WTC11 (cell line): ENCODE data around the gene MREG. TPM values are rescaled to one million over a fixed set of nuclear protein-coding genes. Genes with fewer than 3 reads are reported as not detected.

ENCODE experiments used
- ATAC-seq: fragments of 200-7000 bp; cut with Tn5 transposase; 2 replicates; pipeline ENCODE4 v1.10.0; 2021; ENCODE audit warnings: mild to moderate bottlenecking, moderate library complexity
- CTCF ChIA-PET: fragments of 300-600 bp; sonication (Branson Sonifier 250); formaldehyde crosslinking; loops from one replicate; lab custom pipeline; 2021; ENCODE audit warnings: antibody characterized with exemption; lab: Charles Lee
- POLR2A ChIA-PET: fragments of 350-600 bp; sonication (Branson Sonifier 250); formaldehyde crosslinking; loops from one replicate; lab custom pipeline; 2021; ENCODE audit warnings: antibody characterized with exemption; lab: Charles Lee
- DNase-seq: peaks from one replicate; pipeline ENCODE4 v3.0.0; 2021; ENCODE audit warnings: low spot score
- H3K27ac Mint-ChIP-seq: 2 replicates; pipeline ENCODE4 v1.8.0; 2021; ENCODE audit warnings: mixed read lengths
- H3K27me3 Mint-ChIP-seq: 2 replicates; pipeline ENCODE4 v1.8.0; 2021; ENCODE audit warnings: low read depth, mild to moderate bottlenecking, moderate library complexity, mixed read lengths
- H3K36me3 Mint-ChIP-seq: 2 replicates; pipeline ENCODE4 v1.8.0; 2021; ENCODE audit warnings: mixed read lengths
- H3K4me1 Mint-ChIP-seq: 2 replicates; pipeline ENCODE4 v1.8.0; 2022; ENCODE audit warnings: mixed read lengths
- H3K4me3 Mint-ChIP-seq: 2 replicates; pipeline ENCODE4 v1.8.0; 2021; ENCODE audit warnings: mild to moderate bottlenecking, moderate library complexity, mixed read lengths
- H3K9me3 Mint-ChIP-seq: 2 replicates; pipeline ENCODE4 v1.8.0; 2021; ENCODE audit warnings: mixed read lengths
- ESRRA ChIP-seq: sonication (generic); formaldehyde crosslinking; IDR thresholded peaks from 2 replicates; pipeline ENCODE4 v1.8.1; 2022; ENCODE audit warnings: mild to moderate bottlenecking, missing genetic modification reagents, borderline replicate concordance
- FOXK1 ChIP-seq: sonication (generic); formaldehyde crosslinking; IDR thresholded peaks from 2 replicates; pipeline ENCODE4 v1.8.0; 2022; ENCODE audit warnings: mild to moderate bottlenecking, moderate library complexity, missing genetic modification reagents
- JAZF1 ChIP-seq: fragments of 250-450 bp; sonication (Bioruptor Pico); IDR thresholded peaks from 2 replicates; pipeline ENCODE4 v1.9.0; 2021; ENCODE audit warnings: moderate library complexity, mild to moderate bottlenecking, inconsistent platforms
- JUN ChIP-seq: sonication (generic); formaldehyde crosslinking; IDR thresholded peaks from 2 replicates; pipeline ENCODE4 v1.8.0; 2023; ENCODE audit warnings: mild to moderate bottlenecking, missing genetic modification reagents
- KAT7 ChIP-seq: sonication (generic); formaldehyde crosslinking; IDR thresholded peaks from 2 replicates; pipeline ENCODE4 v1.8.1; 2023; ENCODE audit warnings: missing genetic modification reagents, mild to moderate bottlenecking, borderline replicate concordance
- MAX ChIP-seq: sonication (generic); formaldehyde crosslinking; IDR thresholded peaks from 2 replicates; pipeline ENCODE4 v1.8.0; 2022; ENCODE audit warnings: mild to moderate bottlenecking, missing genetic modification reagents
- MLX ChIP-seq: sonication (generic); formaldehyde crosslinking; IDR thresholded peaks from 2 replicates; pipeline ENCODE4 v1.8.1; 2023; ENCODE audit warnings: mild to moderate bottlenecking, missing genetic modification reagents, moderate library complexity
- NR3C1 ChIP-seq: sonication (generic); formaldehyde crosslinking; conservative IDR thresholded peaks from 2 replicates; pipeline ENCODE4 v1.8.1; 2023; ENCODE audit warnings: low read depth, mild to moderate bottlenecking, missing genetic modification reagents
- SMAD3 ChIP-seq: sonication (generic); formaldehyde crosslinking; IDR thresholded peaks from 2 replicates; pipeline ENCODE4 v1.8.0; 2022; ENCODE audit warnings: missing genetic modification reagents, mild to moderate bottlenecking, borderline replicate concordance
- SMAD4 ChIP-seq: sonication (generic); formaldehyde crosslinking; IDR thresholded peaks from 2 replicates; pipeline ENCODE4 v1.8.0; 2022; ENCODE audit warnings: mild to moderate bottlenecking, missing genetic modification reagents
- SP1 ChIP-seq: sonication (generic); formaldehyde crosslinking; conservative IDR thresholded peaks from 2 replicates; pipeline ENCODE4 v1.8.1; 2022; ENCODE audit warnings: missing genetic modification reagents
- STAT6 ChIP-seq: sonication (generic); formaldehyde crosslinking; conservative IDR thresholded peaks from 2 replicates; pipeline ENCODE4 v1.8.1; 2023; ENCODE audit warnings: mild to moderate bottlenecking, low read depth, missing genetic modification reagents, moderate library complexity
- ZNF263 ChIP-seq: sonication (generic); formaldehyde crosslinking; IDR thresholded peaks from 2 replicates; pipeline ENCODE4 v1.8.1; 2022; ENCODE audit warnings: low read depth, mild to moderate bottlenecking, moderate library complexity, missing genetic modification reagents
- ZNF416 ChIP-seq: fragments of 250-450 bp; sonication (Bioruptor Pico); IDR thresholded peaks from 2 replicates; pipeline ENCODE4 v1.9.0; 2021; ENCODE audit warnings: mild to moderate bottlenecking, inconsistent platforms
- total RNA-seq: library from RNA; stranded (reverse); gene quantifications from 3 replicates; pipeline ENCODE4 v1.2.3, GENCODE V29; 2021
- TF ChIP-seq, protein P1 (sequence below): sonication (generic); formaldehyde crosslinking; IDR thresholded peaks from 2 replicates; pipeline ENCODE4 v1.8.0; 2022; ENCODE audit warnings: mild to moderate bottlenecking, missing genetic modification reagents
- TF ChIP-seq, protein P2 (sequence below): sonication (generic); formaldehyde crosslinking; IDR thresholded peaks from 2 replicates; pipeline ENCODE4 v1.8.1; 2022; ENCODE audit warnings: low read depth, missing genetic modification reagents, borderline replicate concordance
- TF ChIP-seq, protein P3 (sequence below): sonication (generic); formaldehyde crosslinking; IDR thresholded peaks from 2 replicates; pipeline ENCODE4 v1.8.1; 2023; ENCODE audit warnings: mild to moderate bottlenecking, missing genetic modification reagents, moderate library complexity
- TF ChIP-seq, protein P4 (sequence below): sonication (generic); formaldehyde crosslinking; IDR thresholded peaks from 2 replicates; pipeline ENCODE4 v1.8.0; 2022; ENCODE audit warnings: missing genetic modification reagents
- TF ChIP-seq, protein P5 (sequence below): sonication (generic); formaldehyde crosslinking; IDR thresholded peaks from 2 replicates; pipeline ENCODE4 v1.8.1; 2023; ENCODE audit warnings: mild to moderate bottlenecking, missing genetic modification reagents, borderline replicate concordance
- TF ChIP-seq, protein P6 (sequence below): sonication (generic); formaldehyde crosslinking; IDR thresholded peaks from 2 replicates; pipeline ENCODE4 v1.8.0; 2022; ENCODE audit warnings: mild to moderate bottlenecking, missing genetic modification reagents

The MREG gene
- total RNA-seq, 1 experiment from 2014 or later, result 23.8 TPM

GRCh38 chr2:215901796-215902195 is 111.6 kb downstream of the MREG start (continued):
- TF ChIP-seq, protein P1, sequence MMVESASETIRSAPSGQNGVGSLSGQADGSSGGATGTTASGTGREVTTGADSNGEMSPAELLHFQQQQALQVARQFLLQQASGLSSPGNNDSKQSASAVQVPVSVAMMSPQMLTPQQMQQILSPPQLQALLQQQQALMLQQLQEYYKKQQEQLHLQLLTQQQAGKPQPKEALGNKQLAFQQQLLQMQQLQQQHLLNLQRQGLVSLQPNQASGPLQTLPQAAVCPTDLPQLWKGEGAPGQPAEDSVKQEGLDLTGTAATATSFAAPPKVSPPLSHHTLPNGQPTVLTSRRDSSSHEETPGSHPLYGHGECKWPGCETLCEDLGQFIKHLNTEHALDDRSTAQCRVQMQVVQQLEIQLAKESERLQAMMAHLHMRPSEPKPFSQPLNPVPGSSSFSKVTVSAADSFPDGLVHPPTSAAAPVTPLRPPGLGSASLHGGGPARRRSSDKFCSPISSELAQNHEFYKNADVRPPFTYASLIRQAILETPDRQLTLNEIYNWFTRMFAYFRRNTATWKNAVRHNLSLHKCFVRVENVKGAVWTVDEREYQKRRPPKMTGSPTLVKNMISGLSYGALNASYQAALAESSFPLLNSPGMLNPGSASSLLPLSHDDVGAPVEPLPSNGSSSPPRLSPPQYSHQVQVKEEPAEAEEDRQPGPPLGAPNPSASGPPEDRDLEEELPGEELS (CRISPR knock-in tag), result no peak
- no peak for TF ChIP-seq NR3C1 (CRISPR knock-in tag)
- TF ChIP-seq KAT7 (CRISPR knock-in tag), result no peak
- TF ChIP-seq SP1 (CRISPR knock-in tag), result no peak
- TF ChIP-seq ZNF416 (CRISPR knock-in tag), result no peak
- TF ChIP-seq, protein P2, sequence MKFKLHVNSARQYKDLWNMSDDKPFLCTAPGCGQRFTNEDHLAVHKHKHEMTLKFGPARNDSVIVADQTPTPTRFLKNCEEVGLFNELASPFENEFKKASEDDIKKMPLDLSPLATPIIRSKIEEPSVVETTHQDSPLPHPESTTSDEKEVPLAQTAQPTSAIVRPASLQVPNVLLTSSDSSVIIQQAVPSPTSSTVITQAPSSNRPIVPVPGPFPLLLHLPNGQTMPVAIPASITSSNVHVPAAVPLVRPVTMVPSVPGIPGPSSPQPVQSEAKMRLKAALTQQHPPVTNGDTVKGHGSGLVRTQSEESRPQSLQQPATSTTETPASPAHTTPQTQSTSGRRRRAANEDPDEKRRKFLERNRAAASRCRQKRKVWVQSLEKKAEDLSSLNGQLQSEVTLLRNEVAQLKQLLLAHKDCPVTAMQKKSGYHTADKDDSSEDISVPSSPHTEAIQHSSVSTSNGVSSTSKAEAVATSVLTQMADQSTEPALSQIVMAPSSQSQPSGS (CRISPR knock-in tag), result no peak
- TF ChIP-seq SMAD3, result no peak
- TF ChIP-seq JUN (CRISPR knock-in tag), result no peak
- TF ChIP-seq, protein P3, sequence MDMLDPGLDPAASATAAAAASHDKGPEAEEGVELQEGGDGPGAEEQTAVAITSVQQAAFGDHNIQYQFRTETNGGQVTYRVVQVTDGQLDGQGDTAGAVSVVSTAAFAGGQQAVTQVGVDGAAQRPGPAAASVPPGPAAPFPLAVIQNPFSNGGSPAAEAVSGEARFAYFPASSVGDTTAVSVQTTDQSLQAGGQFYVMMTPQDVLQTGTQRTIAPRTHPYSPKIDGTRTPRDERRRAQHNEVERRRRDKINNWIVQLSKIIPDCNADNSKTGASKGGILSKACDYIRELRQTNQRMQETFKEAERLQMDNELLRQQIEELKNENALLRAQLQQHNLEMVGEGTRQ (CRISPR knock-in tag), result no peak
- no peak for TF ChIP-seq FOXK1
- no peak for TF ChIP-seq MLX (CRISPR knock-in tag)

GRCh38 chr2:215900843-215901242 is 112.5 kb downstream of the MREG start:
- ATAC-seq (no peak), DNase-seq (no peak)
- POLR2A ChIA-PET, result no interaction called here
- Mint-ChIP-seq H3K9me3 (peaks cover 11% of the 10 kb centered on the region), H3K4me1 (peaks cover 4% of the 10 kb centered on the region; the same call in 1 of the 2 replicates), H3K36me3 (peaks cover 11% of the 10 kb centered on the region), H3K4me3 (no peak overlapping the region), H3K27ac (no peak overlapping the region), H3K27me3 (peaks cover 6% of the 10 kb centered on the region)
- CTCF ChIA-PET, result no interaction called here
- TF ChIP-seq JAZF1 (CRISPR knock-in tag) (no peak), ESRRA (no peak), ZNF263 (CRISPR knock-in tag) (no peak), STAT6 (CRISPR knock-in tag) (no peak), MAX (CRISPR knock-in tag) (no peak), SMAD4 (CRISPR knock-in tag) (no peak)
- TF ChIP-seq, protein P4, sequence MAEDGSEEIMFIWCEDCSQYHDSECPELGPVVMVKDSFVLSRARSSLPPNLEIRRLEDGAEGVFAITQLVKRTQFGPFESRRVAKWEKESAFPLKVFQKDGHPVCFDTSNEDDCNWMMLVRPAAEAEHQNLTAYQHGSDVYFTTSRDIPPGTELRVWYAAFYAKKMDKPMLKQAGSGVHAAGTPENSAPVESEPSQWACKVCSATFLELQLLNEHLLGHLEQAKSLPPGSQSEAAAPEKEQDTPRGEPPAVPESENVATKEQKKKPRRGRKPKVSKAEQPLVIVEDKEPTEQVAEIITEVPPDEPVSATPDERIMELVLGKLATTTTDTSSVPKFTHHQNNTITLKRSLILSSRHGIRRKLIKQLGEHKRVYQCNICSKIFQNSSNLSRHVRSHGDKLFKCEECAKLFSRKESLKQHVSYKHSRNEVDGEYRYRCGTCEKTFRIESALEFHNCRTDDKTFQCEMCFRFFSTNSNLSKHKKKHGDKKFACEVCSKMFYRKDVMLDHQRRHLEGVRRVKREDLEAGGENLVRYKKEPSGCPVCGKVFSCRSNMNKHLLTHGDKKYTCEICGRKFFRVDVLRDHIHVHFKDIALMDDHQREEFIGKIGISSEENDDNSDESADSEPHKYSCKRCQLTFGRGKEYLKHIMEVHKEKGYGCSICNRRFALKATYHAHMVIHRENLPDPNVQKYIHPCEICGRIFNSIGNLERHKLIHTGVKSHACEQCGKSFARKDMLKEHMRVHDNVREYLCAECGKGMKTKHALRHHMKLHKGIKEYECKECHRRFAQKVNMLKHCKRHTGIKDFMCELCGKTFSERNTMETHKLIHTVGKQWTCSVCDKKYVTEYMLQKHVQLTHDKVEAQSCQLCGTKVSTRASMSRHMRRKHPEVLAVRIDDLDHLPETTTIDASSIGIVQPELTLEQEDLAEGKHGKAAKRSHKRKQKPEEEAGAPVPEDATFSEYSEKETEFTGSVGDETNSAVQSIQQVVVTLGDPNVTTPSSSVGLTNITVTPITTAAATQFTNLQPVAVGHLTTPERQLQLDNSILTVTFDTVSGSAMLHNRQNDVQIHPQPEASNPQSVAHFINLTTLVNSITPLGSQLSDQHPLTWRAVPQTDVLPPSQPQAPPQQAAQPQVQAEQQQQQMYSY, result no peak
- TF ChIP-seq, protein P5, sequence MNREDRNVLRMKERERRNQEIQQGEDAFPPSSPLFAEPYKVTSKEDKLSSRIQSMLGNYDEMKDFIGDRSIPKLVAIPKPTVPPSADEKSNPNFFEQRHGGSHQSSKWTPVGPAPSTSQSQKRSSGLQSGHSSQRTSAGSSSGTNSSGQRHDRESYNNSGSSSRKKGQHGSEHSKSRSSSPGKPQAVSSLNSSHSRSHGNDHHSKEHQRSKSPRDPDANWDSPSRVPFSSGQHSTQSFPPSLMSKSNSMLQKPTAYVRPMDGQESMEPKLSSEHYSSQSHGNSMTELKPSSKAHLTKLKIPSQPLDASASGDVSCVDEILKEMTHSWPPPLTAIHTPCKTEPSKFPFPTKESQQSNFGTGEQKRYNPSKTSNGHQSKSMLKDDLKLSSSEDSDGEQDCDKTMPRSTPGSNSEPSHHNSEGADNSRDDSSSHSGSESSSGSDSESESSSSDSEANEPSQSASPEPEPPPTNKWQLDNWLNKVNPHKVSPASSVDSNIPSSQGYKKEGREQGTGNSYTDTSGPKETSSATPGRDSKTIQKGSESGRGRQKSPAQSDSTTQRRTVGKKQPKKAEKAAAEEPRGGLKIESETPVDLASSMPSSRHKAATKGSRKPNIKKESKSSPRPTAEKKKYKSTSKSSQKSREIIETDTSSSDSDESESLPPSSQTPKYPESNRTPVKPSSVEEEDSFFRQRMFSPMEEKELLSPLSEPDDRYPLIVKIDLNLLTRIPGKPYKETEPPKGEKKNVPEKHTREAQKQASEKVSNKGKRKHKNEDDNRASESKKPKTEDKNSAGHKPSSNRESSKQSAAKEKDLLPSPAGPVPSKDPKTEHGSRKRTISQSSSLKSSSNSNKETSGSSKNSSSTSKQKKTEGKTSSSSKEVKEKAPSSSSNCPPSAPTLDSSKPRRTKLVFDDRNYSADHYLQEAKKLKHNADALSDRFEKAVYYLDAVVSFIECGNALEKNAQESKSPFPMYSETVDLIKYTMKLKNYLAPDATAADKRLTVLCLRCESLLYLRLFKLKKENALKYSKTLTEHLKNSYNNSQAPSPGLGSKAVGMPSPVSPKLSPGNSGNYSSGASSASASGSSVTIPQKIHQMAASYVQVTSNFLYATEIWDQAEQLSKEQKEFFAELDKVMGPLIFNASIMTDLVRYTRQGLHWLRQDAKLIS (CRISPR knock-in tag), result no peak
- TF ChIP-seq, protein P6, sequence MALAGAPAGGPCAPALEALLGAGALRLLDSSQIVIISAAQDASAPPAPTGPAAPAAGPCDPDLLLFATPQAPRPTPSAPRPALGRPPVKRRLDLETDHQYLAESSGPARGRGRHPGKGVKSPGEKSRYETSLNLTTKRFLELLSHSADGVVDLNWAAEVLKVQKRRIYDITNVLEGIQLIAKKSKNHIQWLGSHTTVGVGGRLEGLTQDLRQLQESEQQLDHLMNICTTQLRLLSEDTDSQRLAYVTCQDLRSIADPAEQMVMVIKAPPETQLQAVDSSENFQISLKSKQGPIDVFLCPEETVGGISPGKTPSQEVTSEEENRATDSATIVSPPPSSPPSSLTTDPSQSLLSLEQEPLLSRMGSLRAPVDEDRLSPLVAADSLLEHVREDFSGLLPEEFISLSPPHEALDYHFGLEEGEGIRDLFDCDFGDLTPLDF (CRISPR knock-in tag), result no peak
